ENCODE measurements around the gene MUC13.
"Not testable (repeated sequence)": the region's sequence is repeated elsewhere in the genome, so short reads cannot be mapped to it uniquely, and the experiment has no call there.

Gene MUC13

DNA sequence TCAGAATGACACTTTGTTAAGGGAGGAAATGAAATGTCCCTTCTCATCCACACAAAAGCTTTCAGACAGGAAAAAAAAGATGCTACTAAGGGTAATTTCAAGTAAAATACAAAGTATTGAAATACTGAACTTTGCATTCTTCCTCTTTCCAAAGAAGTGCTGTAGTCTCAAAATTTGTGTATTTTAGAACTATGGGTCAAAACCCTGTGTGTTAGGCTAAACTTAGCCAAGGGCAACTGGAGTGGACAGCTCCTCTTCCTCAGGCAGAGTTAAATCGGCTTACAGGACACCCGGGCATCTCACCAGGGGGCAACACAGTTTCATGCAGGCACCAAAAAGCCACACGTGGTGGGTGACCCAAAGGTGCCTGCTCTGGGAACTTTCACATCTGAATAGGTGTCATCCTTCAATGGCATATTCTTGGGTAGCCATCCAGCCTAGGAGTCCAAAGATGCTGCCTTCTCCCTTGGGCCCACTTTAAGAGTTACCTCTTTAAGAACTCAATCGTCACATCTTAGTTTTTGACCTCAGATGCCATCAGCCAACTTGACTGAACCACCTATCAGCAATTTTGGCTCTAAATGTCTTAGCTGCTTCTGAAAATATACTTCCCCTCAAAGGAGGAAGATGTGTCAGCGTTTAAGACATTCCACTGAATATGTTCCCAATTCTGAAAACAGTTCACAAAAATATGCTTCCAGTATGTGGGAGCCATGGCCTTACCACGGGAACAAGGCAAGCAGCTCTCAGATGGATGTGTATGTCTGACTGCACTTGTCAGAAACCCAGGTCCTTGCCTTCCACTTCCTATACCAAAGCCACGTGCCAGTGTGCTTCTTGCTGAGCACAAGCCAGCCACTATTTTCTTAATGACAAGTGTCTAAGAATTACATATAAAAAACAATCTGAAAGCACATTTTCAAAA is 32.2 kb upstream of the MUC13 start:
- Histone ChIP-seq H3K36me3 (ENCODE audit: insufficient read depth, low read length) (peaks cover 17% of the 10 kb centered on the region; the same call in 1 of the 2 replicates), H3K27ac (ENCODE audit: low read depth, low read length) (no peak overlapping the region), H3K27me3 (ENCODE audit: insufficient read depth, low read length) (no peaks in the 10 kb centered on the region), H3K9ac (ENCODE audit: low read depth, low read length) (no peak overlapping the region), H3K4me1 (ENCODE audit: insufficient read depth, low read length) (no peaks in the 10 kb centered on the region), H3K9me3 (ENCODE audit: insufficient read depth, low read depth, low read length) (no peaks in the 10 kb centered on the region), H3K4me3 (ENCODE audit: low read length) (no peak overlapping the region)
- 92% methylated on average over 7 of the region's 7 CpGs for WGBS

DNA sequence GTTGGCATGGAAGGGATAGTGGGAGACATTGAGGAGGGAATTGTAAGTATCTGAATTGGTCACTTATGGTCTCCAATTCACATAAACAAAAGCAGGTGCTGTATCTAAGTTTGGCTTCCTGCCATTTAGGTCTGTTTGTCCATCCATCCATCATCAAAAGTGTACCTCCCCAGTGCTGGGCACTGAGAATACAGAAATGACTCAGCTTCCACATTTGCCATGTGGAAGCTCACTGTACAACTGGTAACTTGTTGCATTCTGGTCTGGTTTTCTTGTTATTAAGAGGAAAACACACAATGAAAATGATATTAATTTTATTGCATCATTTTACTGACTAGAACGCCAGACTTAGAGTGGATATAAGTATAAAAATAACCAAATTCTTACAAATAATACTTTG is 30.9 kb upstream of the MUC13 start:
- no peaks in the 10 kb centered on the region for H3K27me3 ChIP-seq (ENCODE audit: insufficient read depth, low read length)
- peaks cover 17% of the 10 kb centered on the region; the same call in 1 of the 2 replicates for H3K36me3 ChIP-seq (ENCODE audit: insufficient read depth, low read length)
- H3K9ac ChIP-seq (ENCODE audit: low read depth, low read length), result no peak overlapping the region
- no CpG with 5 or more reads among the region's 1 CpG for WGBS
- H3K4me3 ChIP-seq (ENCODE audit: low read length), result no peak overlapping the region
- no peak overlapping the region for H3K27ac ChIP-seq (ENCODE audit: low read depth, low read length)
- no peaks in the 10 kb centered on the region for H3K9me3 ChIP-seq (ENCODE audit: insufficient read depth, low read depth, low read length)
- no peaks in the 10 kb centered on the region for H3K4me1 ChIP-seq (ENCODE audit: insufficient read depth, low read length)

DNA sequence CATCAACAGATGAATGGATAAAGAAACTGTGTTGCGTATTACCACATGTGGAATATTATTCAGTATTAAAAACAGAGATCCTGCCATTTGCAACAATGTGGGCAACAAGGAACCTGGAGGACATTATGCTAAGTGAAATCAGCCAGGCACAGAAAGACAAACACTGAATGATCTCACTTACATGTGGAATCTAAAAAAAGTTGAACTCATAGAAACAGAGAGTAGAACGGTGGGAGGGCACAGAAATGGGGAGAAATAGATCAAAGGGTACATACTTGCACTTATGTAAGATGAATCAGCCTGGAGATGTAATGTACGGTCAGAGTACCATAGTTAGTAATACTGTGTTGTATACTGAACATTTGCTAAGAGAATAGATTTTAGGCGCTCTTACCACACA is 29.8 kb upstream of the MUC13 start:
- Histone ChIP-seq H3K9ac (ENCODE audit: low read depth, low read length) (no peak overlapping the region), H3K27ac (ENCODE audit: low read depth, low read length) (no peak overlapping the region), H3K9me3 (ENCODE audit: insufficient read depth, low read depth, low read length) (no peaks in the 10 kb centered on the region), H3K4me3 (ENCODE audit: low read length) (no peak overlapping the region), H3K27me3 (ENCODE audit: insufficient read depth, low read length) (no peaks in the 10 kb centered on the region), H3K4me1 (ENCODE audit: insufficient read depth, low read length) (no peaks in the 10 kb centered on the region), H3K36me3 (ENCODE audit: insufficient read depth, low read length) (peaks cover 8% of the 10 kb centered on the region; the same call in 1 of the 2 replicates)
- WGBS, result 96% methylated on average over 3 of the region's 4 CpGs

DNA sequence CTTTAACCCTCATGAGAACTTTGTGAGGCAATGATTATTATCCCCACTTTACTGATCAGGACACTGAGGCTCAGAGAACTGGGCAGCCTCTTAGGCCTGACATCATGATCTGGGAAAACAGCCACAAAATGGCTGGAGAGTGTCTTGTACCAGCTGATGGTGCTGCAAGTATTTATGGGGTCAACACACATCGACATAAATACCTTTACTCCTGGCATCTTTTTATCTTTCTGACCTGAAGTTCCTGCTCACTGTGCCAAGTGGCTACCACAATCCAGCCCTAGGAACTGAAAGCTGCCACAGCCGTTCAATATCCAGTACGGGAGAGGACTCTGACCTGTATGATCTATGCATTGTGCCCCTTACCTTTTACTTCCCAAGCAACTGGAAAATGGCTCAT is 29.2 kb upstream of the MUC13 start:
- Histone ChIP-seq H3K9me3 (ENCODE audit: insufficient read depth, low read depth, low read length) (no peaks in the 10 kb centered on the region), H3K4me1 (ENCODE audit: insufficient read depth, low read length) (no peaks in the 10 kb centered on the region), H3K36me3 (ENCODE audit: insufficient read depth, low read length) (peaks cover 2% of the 10 kb centered on the region; the same call in 1 of the 2 replicates), H3K27ac (ENCODE audit: low read depth, low read length) (no peak overlapping the region), H3K27me3 (ENCODE audit: insufficient read depth, low read length) (no peaks in the 10 kb centered on the region), H3K4me3 (ENCODE audit: low read length) (no peak overlapping the region), H3K9ac (ENCODE audit: low read depth, low read length) (no peak overlapping the region)
- 96% methylated on average over 3 of the region's 3 CpGs for WGBS

DNA sequence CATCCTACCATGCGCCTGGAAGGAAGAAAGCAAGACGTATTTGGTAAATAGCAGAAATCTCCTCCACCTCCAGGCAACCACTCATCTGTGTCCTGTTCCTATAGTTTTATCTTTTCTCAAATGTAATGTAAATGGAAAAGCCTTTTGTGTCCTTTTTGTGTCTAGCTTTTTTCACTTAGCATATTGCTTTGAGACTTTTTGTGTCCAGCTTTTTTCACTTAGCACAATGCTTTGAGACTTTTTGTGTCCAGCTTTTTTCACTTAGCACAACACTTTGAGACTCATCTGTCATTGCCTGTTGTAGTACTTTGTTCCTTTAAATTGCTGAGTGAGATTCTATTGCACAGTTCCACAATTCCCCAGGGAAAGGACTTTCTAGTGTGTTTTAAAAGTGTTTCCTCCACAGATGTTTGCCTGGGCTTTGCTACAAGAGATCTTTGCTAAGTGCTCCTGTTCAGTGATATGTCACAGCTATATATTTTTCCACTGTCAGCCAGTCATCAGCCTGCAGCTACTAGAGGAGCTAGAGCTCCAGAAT is 27.9 kb upstream of the MUC13 start:
- Histone ChIP-seq H3K36me3 (ENCODE audit: insufficient read depth, low read length) (no peaks in the 10 kb centered on the region), H3K4me3 (ENCODE audit: low read length) (no peak overlapping the region), H3K4me1 (ENCODE audit: insufficient read depth, low read length) (no peaks in the 10 kb centered on the region), H3K9ac (ENCODE audit: low read depth, low read length) (no peak overlapping the region), H3K27me3 (ENCODE audit: insufficient read depth, low read length) (no peaks in the 10 kb centered on the region), H3K9me3 (ENCODE audit: insufficient read depth, low read depth, low read length) (no peaks in the 10 kb centered on the region), H3K27ac (ENCODE audit: low read depth, low read length) (no peak overlapping the region)
- 96% methylated on average over 2 of the region's 2 CpGs for WGBS

DNA sequence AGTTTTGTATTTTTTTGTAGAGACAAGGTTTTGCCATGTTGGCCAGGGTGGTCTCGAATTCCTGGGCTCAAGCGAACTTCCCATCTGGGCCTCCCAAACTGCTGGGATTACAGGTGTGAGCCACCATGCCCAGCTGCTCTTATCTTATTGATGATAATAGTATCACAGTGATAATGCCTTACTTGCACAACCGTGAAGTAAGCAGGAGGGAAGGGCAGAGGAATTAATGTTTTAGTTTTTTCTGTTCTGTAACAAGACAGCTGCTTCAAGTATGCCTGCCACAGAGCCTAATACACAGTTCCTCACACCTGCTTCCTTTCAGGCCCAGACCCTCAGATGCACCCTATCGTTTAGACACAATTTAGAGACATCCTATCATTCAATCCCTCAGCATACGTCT is 26.1 kb upstream of the MUC13 start:
- no peak overlapping the region for H3K4me3 ChIP-seq (ENCODE audit: low read length)
- no peak overlapping the region for H3K9ac ChIP-seq (ENCODE audit: low read depth, low read length)
- H3K4me1 ChIP-seq (ENCODE audit: insufficient read depth, low read length), result no peaks in the 10 kb centered on the region
- no peaks in the 10 kb centered on the region for H3K27me3 ChIP-seq (ENCODE audit: insufficient read depth, low read length)
- no peak overlapping the region for H3K27ac ChIP-seq (ENCODE audit: low read depth, low read length)
- no peaks in the 10 kb centered on the region for H3K9me3 ChIP-seq (ENCODE audit: insufficient read depth, low read depth, low read length)
- no peaks in the 10 kb centered on the region for H3K36me3 ChIP-seq (ENCODE audit: insufficient read depth, low read length)
- 93% methylated on average over 5 of the region's 5 CpGs for WGBS

DNA sequence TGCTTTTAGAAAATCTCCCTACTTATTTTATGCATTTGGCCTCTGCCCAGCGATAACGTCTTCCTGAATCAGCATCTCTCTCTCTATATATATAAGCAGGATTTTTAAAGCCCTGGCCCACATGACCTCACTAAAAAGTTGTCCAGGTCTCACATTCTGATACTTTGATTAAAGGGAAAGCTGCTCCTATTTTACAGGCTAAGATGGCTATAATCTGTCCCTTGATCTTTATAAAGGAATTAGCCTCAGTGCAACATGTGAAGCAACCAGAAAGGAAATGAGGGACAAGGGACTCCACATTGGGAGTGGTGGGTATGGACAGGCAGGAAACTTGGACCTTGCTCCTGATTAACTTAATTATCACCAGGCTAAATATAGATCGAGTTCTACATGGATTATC is 25.6 kb upstream of the MUC13 start:
- H3K4me3 ChIP-seq (ENCODE audit: low read length), result no peak overlapping the region
- whole genome bisulfite sequencing, result 99% methylated on average over 3 of the region's 3 CpGs
- no peaks in the 10 kb centered on the region for H3K27me3 ChIP-seq (ENCODE audit: insufficient read depth, low read length)
- H3K27ac ChIP-seq (ENCODE audit: low read depth, low read length), result no peak overlapping the region
- no peak overlapping the region for H3K9ac ChIP-seq (ENCODE audit: low read depth, low read length)
- H3K9me3 ChIP-seq (ENCODE audit: insufficient read depth, low read depth, low read length), result no peaks in the 10 kb centered on the region
- H3K36me3 ChIP-seq (ENCODE audit: insufficient read depth, low read length), result no peaks in the 10 kb centered on the region
- no peaks in the 10 kb centered on the region for H3K4me1 ChIP-seq (ENCODE audit: insufficient read depth, low read length)

DNA sequence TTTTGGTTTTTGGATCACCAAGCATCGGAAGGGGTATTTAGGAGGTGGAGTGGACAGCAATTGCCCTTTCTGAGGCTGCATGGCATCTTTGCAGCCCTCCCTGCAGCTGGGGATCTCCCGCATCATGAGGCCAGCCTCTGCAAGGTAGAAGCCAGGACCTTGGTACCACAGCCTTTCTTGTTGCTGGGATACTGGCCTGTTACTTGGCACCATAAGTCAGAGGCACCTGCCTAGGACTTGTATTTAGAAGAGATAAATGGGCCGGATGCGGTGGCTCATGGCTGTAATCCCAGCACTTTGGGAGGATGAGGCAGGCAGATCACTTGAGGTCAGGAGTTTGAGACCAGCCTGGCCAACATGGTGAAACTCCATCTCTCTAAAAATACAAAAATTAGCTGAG is 23.4 kb upstream of the MUC13 start:
- 95% methylated on average over 4 of the region's 4 CpGs for WGBS
- not testable (repeated sequence) for H3K27me3 ChIP-seq (ENCODE audit: insufficient read depth, low read length); H3K9ac ChIP-seq (ENCODE audit: low read depth, low read length); H3K36me3 ChIP-seq (ENCODE audit: insufficient read depth, low read length); H3K9me3 ChIP-seq (ENCODE audit: insufficient read depth, low read depth, low read length); H3K27ac ChIP-seq (ENCODE audit: low read depth, low read length); H3K4me3 ChIP-seq (ENCODE audit: low read length); H3K4me1 ChIP-seq (ENCODE audit: insufficient read depth, low read length)

DNA sequence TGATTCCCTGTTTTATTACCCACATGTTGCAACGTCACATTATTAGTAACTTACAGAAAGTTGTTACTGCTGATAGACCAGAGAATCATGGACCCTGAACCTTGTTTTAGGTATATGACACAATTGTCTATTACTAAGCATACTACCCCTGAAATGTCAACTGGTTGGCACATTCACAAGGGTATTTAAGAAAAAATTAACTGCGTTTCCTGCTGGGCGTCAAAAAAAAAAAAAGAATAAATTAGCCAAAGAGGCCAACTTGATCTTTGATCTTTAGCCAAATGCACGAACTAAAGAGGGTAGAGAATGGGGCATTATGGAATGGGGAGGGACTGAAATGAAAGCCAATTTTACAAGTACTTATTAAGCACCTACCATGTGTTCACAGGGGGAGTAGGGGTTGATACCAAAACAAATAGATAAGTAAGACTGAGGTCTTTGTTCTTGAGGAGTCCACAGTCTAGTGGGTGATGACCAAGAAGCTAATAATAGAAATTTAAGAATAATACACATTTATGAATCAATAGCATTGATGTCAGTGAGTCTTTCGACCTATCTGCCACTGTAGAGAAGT is 17.8 kb upstream of the MUC13 start:
- Histone ChIP-seq H3K4me1 (ENCODE audit: insufficient read depth, low read length) (peaks cover 3% of the 10 kb centered on the region; the same call in 1 of the 2 replicates), H3K9ac (ENCODE audit: low read depth, low read length) (no peak overlapping the region), H3K27me3 (ENCODE audit: insufficient read depth, low read length) (no peaks in the 10 kb centered on the region), H3K4me3 (ENCODE audit: low read length) (no peak overlapping the region), H3K9me3 (ENCODE audit: insufficient read depth, low read depth, low read length) (no peaks in the 10 kb centered on the region), H3K27ac (ENCODE audit: low read depth, low read length) (no peak overlapping the region), H3K36me3 (ENCODE audit: insufficient read depth, low read length) (no peaks in the 10 kb centered on the region)
- 90% methylated on average over 5 of the region's 5 CpGs for WGBS

DNA sequence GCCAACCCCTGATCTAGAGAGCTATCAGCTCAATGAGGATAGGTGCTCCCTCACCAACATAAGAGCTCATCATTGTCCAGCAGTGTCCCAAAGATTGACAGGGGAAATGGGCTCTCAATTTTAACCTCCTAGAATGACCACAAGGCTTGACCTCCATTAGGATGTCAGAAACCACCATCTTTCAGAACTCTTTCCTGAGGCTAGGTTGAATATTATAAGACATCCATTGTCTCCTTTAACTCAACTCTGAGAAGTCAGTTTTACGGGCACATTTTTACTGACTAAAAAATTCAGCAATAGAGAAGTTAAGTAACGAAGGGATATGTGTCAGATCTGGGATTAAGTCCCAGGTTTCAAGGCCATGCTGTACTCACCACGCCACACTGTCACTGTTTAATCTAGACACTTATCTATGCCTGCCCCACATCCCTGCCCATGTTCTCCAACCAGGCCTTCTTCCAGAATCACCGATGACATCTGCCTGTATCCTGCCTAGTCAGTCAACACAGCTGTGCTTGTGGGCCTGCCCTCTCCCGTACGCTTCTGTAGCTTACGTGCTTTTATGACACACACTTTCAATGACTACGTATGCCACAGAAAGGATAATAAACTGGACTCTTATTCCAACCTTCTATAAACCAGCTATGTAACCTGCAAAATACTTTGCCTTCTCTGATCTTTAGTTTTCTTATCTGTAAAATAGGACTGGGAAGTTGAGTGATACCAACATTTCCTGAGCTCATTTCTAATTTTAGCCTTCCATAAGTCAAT is 17.1 kb upstream of the MUC13 start:
- peaks cover 3% of the 10 kb centered on the region; the same call in 1 of the 2 replicates for H3K4me1 ChIP-seq (ENCODE audit: insufficient read depth, low read length)
- no peak overlapping the region for H3K4me3 ChIP-seq (ENCODE audit: low read length)
- H3K27ac ChIP-seq (ENCODE audit: low read depth, low read length), result no peak overlapping the region
- H3K9me3 ChIP-seq (ENCODE audit: insufficient read depth, low read depth, low read length), result no peaks in the 10 kb centered on the region
- H3K27me3 ChIP-seq (ENCODE audit: insufficient read depth, low read length), result no peaks in the 10 kb centered on the region
- WGBS, result 94% methylated on average over 8 of the region's 8 CpGs
- no peak overlapping the region for H3K9ac ChIP-seq (ENCODE audit: low read depth, low read length)
- H3K36me3 ChIP-seq (ENCODE audit: insufficient read depth, low read length), result no peaks in the 10 kb centered on the region

DNA sequence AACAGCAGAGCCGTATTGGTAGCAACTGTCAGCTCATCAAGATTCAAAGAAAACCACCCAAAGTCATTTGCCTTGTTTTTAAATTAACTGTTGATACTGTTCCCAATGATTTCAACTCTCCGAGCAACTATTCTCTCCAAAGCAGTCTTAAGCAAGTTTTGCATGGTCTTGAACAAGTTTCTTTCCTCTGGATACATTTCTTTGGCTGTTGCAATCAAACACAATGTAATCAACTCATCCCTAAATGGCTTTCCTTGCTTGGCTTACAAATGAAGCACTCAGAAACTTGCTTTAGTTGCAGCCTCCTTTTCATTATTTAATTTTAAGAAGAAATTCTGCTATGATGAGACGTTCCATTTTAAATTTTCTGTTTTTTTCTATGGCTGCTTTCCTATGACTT is 15.5 kb upstream of the MUC13 start:
- H3K27me3 ChIP-seq (ENCODE audit: insufficient read depth, low read length), result no peaks in the 10 kb centered on the region
- 92% methylated on average over 2 of the region's 3 CpGs for WGBS
- H3K9me3 ChIP-seq (ENCODE audit: insufficient read depth, low read depth, low read length), result no peaks in the 10 kb centered on the region
- no peak overlapping the region for H3K27ac ChIP-seq (ENCODE audit: low read depth, low read length)
- H3K36me3 ChIP-seq (ENCODE audit: insufficient read depth, low read length), result no peaks in the 10 kb centered on the region
- H3K9ac ChIP-seq (ENCODE audit: low read depth, low read length), result no peak overlapping the region
- H3K4me1 ChIP-seq (ENCODE audit: insufficient read depth, low read length), result peaks cover 3% of the 10 kb centered on the region; the same call in 1 of the 2 replicates
- H3K4me3 ChIP-seq (ENCODE audit: low read length), result no peak overlapping the region
